Astrocyte (in vitro differentiated cells and primary cell): Measurements from ENCODE around the gene THYN1. TPM values are rescaled to one million over a fixed set of nuclear protein-coding genes. Genes with fewer than 3 reads are reported as not detected.

Experiments
- DNase-seq: peaks from one replicate; pipeline ENCODE4 v3.0.0-alpha.2; 2010; ENCODE audit warnings: low read depth
- FAIRE-seq: peaks from 2 replicates; lab custom pipeline; 2011; peaks lifted over from hg19 to GRCh38; lab: Jason Lieb, UNC
- H2AFZ ChIP-seq: 2 replicates; pipeline ENCODE4 v1.6.0; 2012; ENCODE audit warnings: low read depth, low read length, inconsistent platforms
- H3K27ac ChIP-seq: 2 replicates; pipeline ENCODE4 v1.5.1; 2011; ENCODE audit warnings: low read depth, low read length, inconsistent platforms
- H3K27me3 ChIP-seq: 2 replicates; pipeline ENCODE4 v1.6.0; 2011; ENCODE audit warnings: low read length, inconsistent platforms; ENCODE audit not compliant: insufficient read depth
- H3K36me3 ChIP-seq: 2 replicates; pipeline ENCODE4 v1.5.1; 2011; ENCODE audit warnings: low read length, inconsistent platforms; ENCODE audit not compliant: insufficient read depth
- H3K4me1 ChIP-seq: 2 replicates; pipeline ENCODE4 v1.5.1; 2011; ENCODE audit warnings: low read length, inconsistent platforms; ENCODE audit not compliant: insufficient read depth
- H3K4me2 ChIP-seq: 2 replicates; pipeline ENCODE4 v1.6.0; 2012; ENCODE audit warnings: low read length, inconsistent platforms
- H3K4me3 ChIP-seq: 2 replicates; pipeline ENCODE4 v1.5.1; 2011; ENCODE audit warnings: low read depth, mild to moderate bottlenecking, low read length, inconsistent platforms; ENCODE audit not compliant: insufficient read depth
- H3K79me2 ChIP-seq: 2 replicates; pipeline ENCODE4 v1.6.0; 2012; ENCODE audit warnings: mild to moderate bottlenecking, low read length, inconsistent platforms; ENCODE audit not compliant: insufficient read depth
- H3K9ac ChIP-seq: 2 replicates; pipeline ENCODE4 v1.6.0; 2012; ENCODE audit warnings: mild to moderate bottlenecking, low read length, inconsistent platforms
- H3K9me3 ChIP-seq: 2 replicates; pipeline ENCODE4 v1.5.1; 2012; ENCODE audit warnings: low read depth, mild to moderate bottlenecking, low read length, inconsistent platforms; ENCODE audit not compliant: insufficient read depth
- H4K20me1 ChIP-seq: 2 replicates; pipeline ENCODE4 v1.6.0; 2012; ENCODE audit warnings: low read length, inconsistent platforms; ENCODE audit not compliant: insufficient read depth
- H3K27ac Mint-ChIP-seq: one replicate; pipeline ENCODE4 v1.8.0; 2021; ENCODE audit warnings: mild to moderate bottlenecking, mixed read lengths; ENCODE audit not compliant: unreplicated experiment
- H3K27me3 Mint-ChIP-seq: one replicate; pipeline ENCODE4 v1.8.0; 2021; ENCODE audit warnings: low read depth, mixed read lengths; ENCODE audit not compliant: unreplicated experiment
- H3K36me3 Mint-ChIP-seq: one replicate; pipeline ENCODE4 v1.8.0; 2021; ENCODE audit warnings: low read depth, mixed read lengths; ENCODE audit not compliant: unreplicated experiment
- H3K4me1 Mint-ChIP-seq: one replicate; pipeline ENCODE4 v1.8.0; 2021; ENCODE audit warnings: low read depth, mixed read lengths; ENCODE audit not compliant: unreplicated experiment
- H3K4me3 Mint-ChIP-seq: one replicate; pipeline ENCODE4 v1.8.0; 2021; ENCODE audit warnings: mild to moderate bottlenecking, moderate library complexity, mixed read lengths; ENCODE audit not compliant: unreplicated experiment
- H3K9me3 Mint-ChIP-seq: one replicate; pipeline ENCODE4 v1.8.0; 2021; ENCODE audit warnings: mild to moderate bottlenecking, mixed read lengths; ENCODE audit not compliant: unreplicated experiment
- CTCF ChIP-seq: IDR thresholded peaks from 2 replicates; pipeline ENCODE4 v1.5.1; 2011; ENCODE audit warnings: low read depth, mild to moderate bottlenecking, inconsistent platforms, low read length, moderate library complexity; ENCODE audit not compliant: insufficient read depth
- EZH2 ChIP-seq: IDR thresholded peaks from 2 replicates; pipeline ENCODE4 v1.6.1; 2012; ENCODE audit warnings: mild to moderate bottlenecking, low read length, inconsistent platforms; ENCODE audit not compliant: insufficient read depth
- total RNA-seq: library from RNA; stranded (reverse); gene quantifications from 2 replicates; pipeline ENCODE4 v1.2.1, GENCODE V29; 2021

Gene THYN1
- total RNA-seq, 1 donor from 2014 or later, result 30.5 TPM

GRCh38 chr11:134223836-134224709 is 29.1 kb downstream of the THYN1 start, which contains the start of the genes NCAPD3 and VPS26B:
Gene NCAPD3 (minus strand): TSS chr11:134223967. CDS start chr11:134223926, 41 bp downstream.
Gene VPS26B (plus strand): TSS chr11:134224671. CDS start chr11:134225123, 452 bp downstream.
- H3K27me3 Mint-ChIP-seq, result no peaks in the 10 kb centered on the region
- Histone ChIP-seq H3K36me3 (peaks cover 5% of the 10 kb centered on the region), H3K4me1 (peaks cover 29% of the 10 kb centered on the region), H3K27me3 (no peaks in the 10 kb centered on the region), H3K9ac (peak within 1 kb of the TSS; percentile 94), H3K4me2 (peak within 1 kb of the TSS; percentile 100), H4K20me1 (peaks cover 45% of the 10 kb centered on the region), H2AFZ (peak within 1 kb of the TSS; percentile 100), H3K27ac (peak within 1 kb of the TSS; percentile 85), H3K9me3 (no peaks in the 10 kb centered on the region), H3K79me2 (peaks cover 77% of the 10 kb centered on the region), H3K4me3 (peak within 1 kb of the TSS; percentile 100)
- FAIRE-seq (no peak), DNase-seq (peak; percentile 85)
- peak within 1 kb of the TSS; percentile 95 for H3K4me3 Mint-ChIP-seq
- no peaks in the 10 kb centered on the region for H3K9me3 Mint-ChIP-seq
- peaks cover 20% of the 10 kb centered on the region for H3K4me1 Mint-ChIP-seq
- no peak for TF ChIP-seq CTCF
- no peak for TF ChIP-seq EZH2
- H3K36me3 Mint-ChIP-seq, result peaks cover 2% of the 10 kb centered on the region
- H3K27ac Mint-ChIP-seq, result peak within 1 kb of the TSS; percentile 91

GRCh38 chr11:134223121-134223520 is 30.0 kb downstream of the THYN1 start:
- H3K27ac ChIP-seq, result peak overlapping the region; percentile 25
- H3K27me3 Mint-ChIP-seq, result no peaks in the 10 kb centered on the region
- peak overlapping the region; percentile 22 for H3K27ac Mint-ChIP-seq
- H3K4me3 ChIP-seq, result peak overlapping the region; percentile 100
- no peak for FAIRE-seq
- H3K79me2 ChIP-seq, result peaks cover 79% of the 10 kb centered on the region
- H3K27me3 ChIP-seq, result no peaks in the 10 kb centered on the region
- peaks cover 43% of the 10 kb centered on the region for H4K20me1 ChIP-seq
- H3K4me2 ChIP-seq, result peak overlapping the region; percentile 100
- H3K4me1 Mint-ChIP-seq, result peaks cover 20% of the 10 kb centered on the region
- peak overlapping the region; percentile 89 for H3K4me3 Mint-ChIP-seq
- TF ChIP-seq EZH2 (no peak), CTCF (no peak)
- H3K9me3 Mint-ChIP-seq, result no peaks in the 10 kb centered on the region
- H3K36me3 Mint-ChIP-seq, result peaks cover 4% of the 10 kb centered on the region
- H3K36me3 ChIP-seq, result peaks cover 5% of the 10 kb centered on the region
- no peak for DNase-seq
- peak overlapping the region; percentile 94 for H3K9ac ChIP-seq
- H3K9me3 ChIP-seq, result no peaks in the 10 kb centered on the region
- peaks cover 25% of the 10 kb centered on the region for H3K4me1 ChIP-seq
- peak overlapping the region; percentile 100 for H2AFZ ChIP-seq
